Stimulated activated CD8-positive, alpha-beta memory T cell treated with anti-CD3 and anti-CD28 coated beads, Interleukin-7, amount 100 ng/mL, for 1 hour (primary cell): ENCODE data around the gene ZNF273.
"Not testable (repeated sequence)": the region's sequence is repeated elsewhere in the genome, so short reads cannot be mapped to it uniquely, and the experiment has no call there.

Experiments
- DNase-seq, 2 donors: peaks; one replicate each; pipeline ENCODE4 v3.0.0-alpha.2; 2020; ENCODE audit warnings: low read depth in 2 of 2

ZNF273 gene

GRCh38 chr7:64888901-64889685 lies 14.0 kb upstream of the ZNF273 start:
- no peak for DNase-seq

DNA sequence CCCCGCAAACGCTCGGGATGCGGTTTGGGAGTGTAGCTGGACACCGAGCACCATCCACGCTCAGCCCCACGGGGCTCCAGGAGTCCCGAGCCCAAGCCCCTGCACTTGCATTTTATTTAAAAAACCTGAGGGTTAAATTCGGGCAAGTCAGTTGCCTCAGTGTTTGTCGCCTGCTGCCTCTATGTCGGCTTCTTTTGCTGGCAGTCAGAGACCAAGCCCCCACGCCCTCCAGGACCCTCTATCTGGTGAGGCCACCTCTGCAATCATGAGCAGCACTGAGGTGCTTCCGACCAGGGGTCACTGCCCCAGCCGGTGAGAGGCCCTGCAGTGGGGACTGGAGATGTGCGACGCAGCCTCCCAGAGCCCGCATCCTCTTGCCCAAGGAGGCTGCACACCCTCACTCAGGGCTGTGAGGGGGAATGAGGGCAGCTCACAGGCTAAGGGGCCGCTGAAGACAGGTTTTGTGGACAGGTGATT lies 13.3 kb upstream of the ZNF273 start:
- DNase-seq, result no peak

- not testable (repeated sequence) for DNase-seq
These were observed 12.8 kb upstream of the ZNF273 start for GRCh38 chr7:64890273-64890672.

DNA sequence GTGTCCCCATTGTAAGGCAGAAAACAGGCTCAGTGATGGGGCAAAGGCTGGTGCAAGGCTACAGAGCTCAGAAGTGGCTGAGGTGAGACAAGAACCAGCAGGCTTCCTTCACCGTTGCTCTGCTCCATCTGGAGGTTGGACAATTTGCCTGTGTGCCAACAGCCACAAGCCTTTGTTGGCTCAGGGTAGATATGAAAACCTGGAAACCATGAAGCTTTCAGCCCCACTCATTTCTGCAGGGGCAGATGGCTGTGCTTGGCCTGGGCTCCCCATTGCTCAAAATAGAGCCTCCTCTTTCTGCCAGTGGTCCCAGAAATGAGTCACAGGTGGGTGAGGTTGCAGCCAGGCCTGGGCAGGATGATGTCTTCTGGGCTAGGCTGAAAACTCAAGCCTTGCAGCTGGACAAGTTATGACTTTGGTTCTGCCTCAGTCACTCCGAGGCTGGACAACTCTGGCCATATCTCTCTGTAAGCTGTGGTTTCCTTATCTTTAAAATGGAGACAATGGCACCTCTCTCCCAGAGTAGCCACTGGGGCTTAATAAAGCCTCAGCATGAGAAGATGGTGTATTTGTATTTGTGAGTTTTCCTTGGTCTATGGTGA lies 12.2 kb upstream of the ZNF273 start:
- DNase-seq, result no peak

DNA sequence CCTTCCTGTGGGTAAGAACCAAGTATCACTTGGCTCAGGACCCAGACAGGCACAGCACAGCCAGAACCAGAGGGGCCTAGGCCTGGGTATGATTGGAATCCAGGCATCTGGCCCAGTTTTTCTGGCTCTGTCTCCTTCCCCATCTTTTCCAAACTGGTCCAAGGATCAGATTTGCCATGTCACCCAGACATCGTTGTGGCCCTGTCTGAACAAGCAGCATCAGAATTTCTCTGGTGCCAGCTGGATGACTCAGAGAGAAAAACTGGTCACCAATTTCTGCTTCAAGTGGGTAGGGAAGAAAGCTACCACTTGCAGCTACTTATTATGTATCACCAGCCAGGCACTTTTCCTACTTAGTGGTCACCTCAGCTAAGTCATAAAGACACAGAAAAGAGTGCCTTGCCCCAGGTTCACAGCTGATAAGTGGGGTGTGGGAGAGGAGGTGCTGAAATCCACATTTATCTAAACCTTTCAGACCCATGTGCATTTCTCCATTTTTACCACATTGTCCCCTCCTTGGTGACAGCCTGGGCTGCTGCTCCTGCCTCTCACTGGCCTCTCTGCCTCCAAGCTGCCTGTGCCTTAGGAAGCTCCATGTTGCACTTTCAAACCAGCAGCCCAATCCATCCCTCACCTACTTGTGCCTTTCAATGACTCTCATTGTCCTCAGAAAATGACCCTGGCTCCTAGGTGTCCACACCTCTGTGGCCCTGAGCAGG lies 11.6 kb upstream of the ZNF273 start:
- not testable (repeated sequence) for DNase-seq

- no peak for DNase-seq
These were observed 11.0 kb upstream of the ZNF273 start for GRCh38 chr7:64892116-64892515.

DNA sequence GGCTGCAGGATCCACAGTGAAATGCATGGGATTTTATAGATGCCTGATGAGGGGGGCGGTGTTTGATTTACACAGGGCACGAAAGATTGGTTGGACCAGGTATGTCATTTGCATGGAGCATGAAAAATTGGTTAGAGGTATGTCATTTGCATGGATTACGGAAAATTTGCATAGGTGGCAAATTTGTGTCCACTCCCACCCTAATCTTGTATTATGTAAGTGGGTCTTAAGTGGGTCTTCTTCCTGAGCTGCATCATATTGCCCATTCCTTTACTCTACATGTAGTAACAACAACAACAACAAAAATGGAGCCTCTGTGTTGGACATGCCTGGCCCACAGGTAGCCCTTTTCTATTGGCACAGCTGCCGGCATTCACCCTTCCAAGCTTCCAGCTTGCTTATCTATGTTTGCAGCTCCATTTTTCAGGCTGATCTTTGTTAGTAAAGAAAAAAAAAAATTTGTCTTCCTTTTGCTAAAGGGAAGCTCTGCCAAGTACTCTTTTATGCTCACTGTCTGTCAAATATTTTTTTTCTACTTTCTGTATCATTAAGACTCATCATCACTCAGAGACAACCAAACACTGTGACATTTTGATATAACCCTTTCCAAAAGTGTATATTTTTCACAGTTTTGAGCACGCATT lies 10.3 kb upstream of the ZNF273 start:
- no peak for DNase-seq

DNA sequence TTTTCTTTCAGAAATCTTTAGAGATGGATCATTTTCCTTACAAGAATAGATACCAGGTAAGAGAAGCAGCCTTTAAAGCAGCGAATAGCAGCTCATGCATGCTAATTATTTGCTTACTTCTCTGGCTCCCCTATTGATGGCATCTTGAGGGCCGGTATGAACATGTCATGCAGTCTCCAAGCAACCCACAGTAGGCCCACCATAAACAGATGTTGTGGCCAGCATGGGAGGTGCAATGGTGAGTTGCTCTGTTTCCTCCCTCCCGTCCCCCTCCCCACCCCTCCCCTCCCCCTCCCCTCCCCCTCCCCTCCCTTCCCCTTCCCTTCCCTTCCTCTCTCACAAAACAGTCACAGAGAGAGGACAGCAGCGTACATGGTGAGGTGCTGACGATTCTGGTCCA lies 9.7 kb upstream of the ZNF273 start:
- no peak for DNase-seq

DNA sequence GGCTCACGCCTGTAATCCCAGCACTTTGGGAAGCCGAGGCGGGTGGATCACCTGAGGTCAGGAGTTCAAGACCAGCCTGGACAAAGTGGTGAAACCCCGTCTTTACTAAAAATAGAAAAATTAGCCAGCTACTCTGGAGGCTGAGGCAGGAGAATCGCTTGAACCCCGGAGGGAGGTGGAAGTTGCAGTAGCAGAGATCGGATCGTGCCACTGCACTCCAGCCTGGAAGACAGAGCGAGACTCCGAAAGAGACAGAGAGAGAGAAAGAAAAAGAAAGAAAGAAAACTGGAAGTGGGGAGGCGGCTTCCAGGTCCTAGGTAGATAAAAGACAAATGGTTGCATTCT lies 640 bp upstream of the ZNF273 start:
- DNase-seq, result not testable (repeated sequence)

- DNase-seq, result no peak
These were observed 935 bp downstream of the ZNF273 start for GRCh38 chr7:64904008-64904407.

DNA sequence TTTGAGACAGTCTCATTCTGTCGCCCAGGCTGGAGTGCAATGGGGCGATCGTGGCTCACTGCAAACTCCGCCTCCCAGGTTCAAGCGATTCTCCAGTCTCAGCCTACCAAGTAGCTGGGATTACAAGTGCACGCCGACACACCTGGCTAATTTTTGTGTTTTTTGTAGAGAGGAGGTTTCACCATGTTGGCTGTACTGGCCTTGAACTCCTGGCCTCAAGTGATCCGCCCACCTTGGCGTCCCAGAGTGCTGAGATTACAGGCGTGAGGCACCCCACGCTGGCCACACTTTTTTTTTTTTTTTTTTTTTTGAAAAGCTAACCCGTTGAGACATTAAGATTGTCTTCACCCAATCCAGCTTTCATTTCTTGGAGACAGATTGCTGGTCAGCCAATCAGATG lies 2.1 kb downstream of the ZNF273 start:
- no peak for DNase-seq

GRCh38 chr7:64905547-64905946 lies 2.5 kb downstream of the ZNF273 start:
- DNase-seq, result no peak

GRCh38 chr7:64907641-64908326 lies 4.7 kb downstream of the ZNF273 start:
- DNase-seq, result no peak

DNA sequence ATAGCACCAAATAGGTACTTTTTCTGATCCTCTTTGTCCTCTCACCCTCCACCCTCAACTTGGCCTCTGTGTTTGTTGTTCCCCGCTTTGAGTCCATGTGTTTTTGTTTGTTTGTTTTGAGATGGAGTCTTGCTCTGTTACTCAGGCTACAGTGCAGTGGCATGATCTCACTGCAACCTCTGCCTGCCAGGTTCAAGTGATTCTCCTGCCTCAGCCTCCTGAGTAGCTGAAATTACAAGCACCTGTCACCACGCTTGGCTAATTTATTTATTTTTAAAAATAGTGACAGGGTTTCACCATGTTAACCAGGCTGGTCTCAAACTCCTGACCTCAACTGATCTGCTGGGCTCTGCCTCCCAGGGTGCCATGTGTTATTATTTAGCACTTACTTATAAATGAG lies 5.3 kb downstream of the ZNF273 start:
- DNase-seq, result no peak

DNA sequence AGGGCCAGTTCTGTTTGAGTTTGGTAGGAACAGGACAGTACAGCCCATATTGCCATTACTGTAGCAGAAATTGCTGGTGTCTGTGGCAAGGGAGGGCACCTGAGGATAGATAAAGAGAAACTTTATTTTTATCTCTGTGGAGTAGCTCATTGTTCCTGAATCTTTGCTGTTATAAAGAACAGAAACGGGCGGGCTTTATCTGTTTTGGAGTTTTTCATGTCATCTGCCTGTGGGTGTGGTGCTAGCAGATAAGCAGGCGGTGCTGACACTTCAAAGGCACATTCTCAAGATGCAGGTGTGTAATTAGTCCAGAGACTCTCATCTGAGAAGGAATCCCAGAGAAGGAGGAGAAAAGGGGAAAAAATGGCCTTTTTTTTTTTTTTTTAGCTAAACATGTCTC lies 11.5 kb downstream of the ZNF273 start:
- no peak for DNase-seq

GRCh38 chr7:64915301-64915700 lies 12.2 kb downstream of the ZNF273 start:
- not testable (repeated sequence) for DNase-seq

DNA sequence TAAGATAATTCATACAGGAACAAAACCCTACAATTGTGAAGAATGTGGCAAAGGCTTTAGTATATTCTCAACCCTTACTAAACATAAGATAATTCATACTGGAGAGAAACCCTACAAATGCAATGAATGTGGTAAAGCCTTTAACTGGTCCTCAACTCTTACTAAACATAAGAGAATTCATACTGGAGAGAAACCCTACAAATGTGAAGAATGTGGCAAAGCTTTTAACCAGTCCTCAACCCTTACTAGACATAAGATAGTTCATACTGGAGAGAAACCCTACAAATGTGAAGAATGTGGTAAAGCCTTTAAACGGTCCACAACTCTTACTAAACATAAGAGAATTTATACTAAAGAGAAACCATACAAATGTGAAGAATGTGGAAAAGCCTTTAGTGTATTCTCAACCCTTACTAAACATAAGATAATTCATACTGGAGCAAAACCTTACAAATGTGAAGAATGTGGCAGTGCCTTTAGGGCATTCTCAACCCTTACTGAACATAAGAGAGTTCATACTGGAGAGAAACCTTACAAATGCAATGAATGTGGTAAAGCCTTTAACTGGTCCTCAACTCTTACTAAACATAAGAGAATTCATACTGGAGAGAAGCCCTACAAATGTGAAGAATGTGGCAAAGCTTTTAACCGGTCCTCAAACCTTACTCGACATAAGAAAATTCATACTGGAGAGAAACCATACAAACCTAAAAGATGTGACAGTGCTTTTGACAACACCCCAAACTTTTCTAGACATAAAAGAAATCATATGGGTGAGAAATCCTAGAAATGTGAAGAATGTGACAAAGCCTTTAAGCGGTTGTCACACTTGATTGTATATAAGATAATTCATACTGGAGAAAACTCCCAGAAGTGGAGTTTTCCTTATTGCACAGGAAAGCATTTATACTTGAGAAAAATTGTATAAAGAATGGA lies 25.4 kb downstream of the ZNF273 start:
- not testable (repeated sequence) for DNase-seq

GRCh38 chr7:64934478-64934877 lies 31.4 kb downstream of the ZNF273 start:
- DNase-seq, result no peak

- no peak for DNase-seq
These were observed 35.5 kb downstream of the ZNF273 start for GRCh38 chr7:64938540-64938939.

DNA sequence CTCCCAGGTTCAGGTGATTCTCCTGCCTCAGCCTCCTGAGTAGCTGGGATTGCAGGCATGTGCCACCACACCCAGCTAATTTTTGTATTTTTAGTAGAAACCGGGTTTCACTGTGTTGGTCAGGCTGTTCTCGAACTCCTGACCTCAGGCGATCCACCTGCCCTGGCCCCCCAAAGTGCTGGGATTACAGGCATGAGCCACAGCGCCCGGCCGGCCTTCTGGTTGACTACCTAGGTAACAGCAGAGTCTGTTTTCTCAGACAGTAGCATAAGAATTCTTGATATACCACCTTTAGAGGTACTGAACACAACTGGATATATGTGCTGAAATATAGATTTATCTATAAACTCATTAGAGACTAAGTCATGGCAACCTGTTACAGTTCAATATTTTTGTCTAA lies 36.9 kb downstream of the ZNF273 start:
- not testable (repeated sequence) for DNase-seq
